ENCODE results near the gene MAN2B2. TPM values are rescaled to one million over a fixed set of nuclear protein-coding genes. Genes with fewer than 3 reads are reported as not detected.
A peak's percentile ranks its signal among the peaks of the same experiment; 100 is the strongest.

MAN2B2 gene
- total and polyA plus RNA-seq, 9 of the 15 experiments (the other 6 are each of a cell fraction or from before 2014, with no cell fraction given), result 0.21 to 8.8 (median 3.7) TPM

DNA sequence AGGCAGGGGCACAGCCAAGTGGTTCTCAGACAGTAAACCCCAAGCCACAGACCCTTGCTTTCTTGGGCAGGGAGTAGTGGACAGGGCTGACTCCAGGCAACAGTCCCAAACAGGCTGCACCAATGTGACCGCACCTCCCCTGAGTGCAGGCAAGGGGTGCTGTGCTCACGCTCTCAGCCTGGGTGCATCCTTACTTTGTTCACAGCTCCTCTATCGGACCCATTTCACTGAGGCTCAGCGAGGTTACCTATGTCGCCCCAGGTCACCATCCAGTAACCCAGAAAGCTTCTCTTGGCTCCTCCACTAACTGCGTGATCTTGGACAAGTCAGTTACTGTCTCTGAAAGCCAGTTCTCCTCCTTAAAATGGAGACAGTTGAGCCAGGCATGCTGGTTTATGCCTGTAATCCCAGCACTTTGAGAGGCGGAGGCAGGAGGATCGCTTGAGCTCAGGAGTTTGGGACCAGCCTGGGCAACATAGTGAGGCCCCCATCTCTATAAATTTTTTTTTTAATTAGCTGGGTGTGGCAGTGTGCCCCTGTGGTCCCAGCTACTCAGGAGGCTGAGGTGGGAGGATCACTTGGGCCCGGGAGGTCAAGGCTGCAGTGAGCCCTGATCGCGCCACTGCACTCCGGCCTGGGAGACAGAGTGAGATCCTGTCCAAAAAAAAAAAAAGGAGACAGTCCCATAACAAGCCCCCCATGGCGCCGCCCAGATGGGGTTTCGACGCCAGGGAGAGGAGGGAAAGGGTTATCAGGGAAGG, 823 bp upstream of the MAN2B2 start:
- Histone ChIP-seq H3K27ac (ENCODE audit: extremely low read depth, low read depth, low read length) (no peak overlapping the region; the same call in 2 of the 3 replicates), H3K27me3 (ENCODE audit: control insufficient read depth in 2 of 2, insufficient read depth in 2 of 2, low read length in 2 of 2) (peaks cover 0 to 23% of the 10 kb centered on the region in 2 experiments; a peak in 4 of 5 replicates), H3K4me3 (peak overlapping the region; percentile 97), H3K79me2 (ENCODE audit: control insufficient read depth, insufficient read depth, low read length) (peaks cover 5% of the 10 kb centered on the region; the same call in 1 of the 3 replicates), H3K36me3 (ENCODE audit: control insufficient read depth, insufficient read depth, low read length) (peaks cover 9% of the 10 kb centered on the region; the same call in 1 of the 3 replicates), H2AFZ (ENCODE audit: low read depth, low read length) (peak overlapping the region; percentile 100), H3K9me3 (replicated peaks; ENCODE audit: control insufficient read depth, insufficient read depth, low read depth, low read length) (no peaks in the 10 kb centered on the region), H3K9me1 (ENCODE audit: control insufficient read depth, insufficient read depth, low read length) (no peaks in the 10 kb centered on the region), H3K4me1 (replicated peaks in 1 of 2; ENCODE audit: control insufficient read depth in 2 of 2, insufficient read depth in 2 of 2, low read length in 2 of 2) (peaks cover 3 to 31% of the 10 kb centered on the region in 2 experiments; a peak in 4 of 5 replicates), H3K4me2 (ENCODE audit: insufficient read depth, low read length) (peak overlapping the region; percentile 94), H4K20me1 (replicated peaks; ENCODE audit: control insufficient read depth, insufficient read depth, low read length) (no peaks in the 10 kb centered on the region), H3K9ac (ENCODE audit: insufficient read depth in 1 of 2, low read depth in 2 of 2, low read length in 2 of 2) (peak overlapping the region; percentile 35 to 98; a peak in 2 of 4 replicates)
- BruUV-seq (replicated peaks), result no TSS peak
- peak; percentile 74 for FAIRE-seq
- DNase-seq (ENCODE audit: extremely low read depth in 1 of 4, low spot score in 3 of 4), result peak in 2 of 4 experiments; percentile 37 to 45
- intact Hi-C loops (cut with micrococcal nuclease), result loop anchor here (5.0 kb wide), 1 partner anchor 108 kb away; no protein-coding TSS in a partner anchor
- TF ChIP-seq, protein P1, sequence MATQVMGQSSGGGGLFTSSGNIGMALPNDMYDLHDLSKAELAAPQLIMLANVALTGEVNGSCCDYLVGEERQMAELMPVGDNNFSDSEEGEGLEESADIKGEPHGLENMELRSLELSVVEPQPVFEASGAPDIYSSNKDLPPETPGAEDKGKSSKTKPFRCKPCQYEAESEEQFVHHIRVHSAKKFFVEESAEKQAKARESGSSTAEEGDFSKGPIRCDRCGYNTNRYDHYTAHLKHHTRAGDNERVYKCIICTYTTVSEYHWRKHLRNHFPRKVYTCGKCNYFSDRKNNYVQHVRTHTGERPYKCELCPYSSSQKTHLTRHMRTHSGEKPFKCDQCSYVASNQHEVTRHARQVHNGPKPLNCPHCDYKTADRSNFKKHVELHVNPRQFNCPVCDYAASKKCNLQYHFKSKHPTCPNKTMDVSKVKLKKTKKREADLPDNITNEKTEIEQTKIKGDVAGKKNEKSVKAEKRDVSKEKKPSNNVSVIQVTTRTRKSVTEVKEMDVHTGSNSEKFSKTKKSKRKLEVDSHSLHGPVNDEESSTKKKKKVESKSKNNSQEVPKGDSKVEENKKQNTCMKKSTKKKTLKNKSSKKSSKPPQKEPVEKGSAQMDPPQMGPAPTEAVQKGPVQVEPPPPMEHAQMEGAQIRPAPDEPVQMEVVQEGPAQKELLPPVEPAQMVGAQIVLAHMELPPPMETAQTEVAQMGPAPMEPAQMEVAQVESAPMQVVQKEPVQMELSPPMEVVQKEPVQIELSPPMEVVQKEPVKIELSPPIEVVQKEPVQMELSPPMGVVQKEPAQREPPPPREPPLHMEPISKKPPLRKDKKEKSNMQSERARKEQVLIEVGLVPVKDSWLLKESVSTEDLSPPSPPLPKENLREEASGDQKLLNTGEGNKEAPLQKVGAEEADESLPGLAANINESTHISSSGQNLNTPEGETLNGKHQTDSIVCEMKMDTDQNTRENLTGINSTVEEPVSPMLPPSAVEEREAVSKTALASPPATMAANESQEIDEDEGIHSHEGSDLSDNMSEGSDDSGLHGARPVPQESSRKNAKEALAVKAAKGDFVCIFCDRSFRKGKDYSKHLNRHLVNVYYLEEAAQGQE (IDR thresholded peaks at IDR 0.05; ENCODE audit: borderline replicate concordance), result peak; percentile 22; the same call in 1 of the 2 replicates
- TF ChIP-seq, protein P1 (CRISPR knock-in tag; IDR thresholded peaks at IDR 0.05; ENCODE audit: low read depth), result no peak
- 0 out of 2 replicates have a peak, but pooled peaks have one; percentile 15 for TF ChIP-seq ZNF263 (CRISPR knock-in tag; IDR thresholded peaks at IDR 0.05; ENCODE audit: borderline replicate concordance)
- peak; percentile 46; the same call in 1 of the 2 replicates for TF ChIP-seq STAG1 (CRISPR knock-in tag; IDR thresholded peaks at IDR 0.05; ENCODE audit: borderline replicate concordance)
- TF ChIP-seq, protein P2, sequence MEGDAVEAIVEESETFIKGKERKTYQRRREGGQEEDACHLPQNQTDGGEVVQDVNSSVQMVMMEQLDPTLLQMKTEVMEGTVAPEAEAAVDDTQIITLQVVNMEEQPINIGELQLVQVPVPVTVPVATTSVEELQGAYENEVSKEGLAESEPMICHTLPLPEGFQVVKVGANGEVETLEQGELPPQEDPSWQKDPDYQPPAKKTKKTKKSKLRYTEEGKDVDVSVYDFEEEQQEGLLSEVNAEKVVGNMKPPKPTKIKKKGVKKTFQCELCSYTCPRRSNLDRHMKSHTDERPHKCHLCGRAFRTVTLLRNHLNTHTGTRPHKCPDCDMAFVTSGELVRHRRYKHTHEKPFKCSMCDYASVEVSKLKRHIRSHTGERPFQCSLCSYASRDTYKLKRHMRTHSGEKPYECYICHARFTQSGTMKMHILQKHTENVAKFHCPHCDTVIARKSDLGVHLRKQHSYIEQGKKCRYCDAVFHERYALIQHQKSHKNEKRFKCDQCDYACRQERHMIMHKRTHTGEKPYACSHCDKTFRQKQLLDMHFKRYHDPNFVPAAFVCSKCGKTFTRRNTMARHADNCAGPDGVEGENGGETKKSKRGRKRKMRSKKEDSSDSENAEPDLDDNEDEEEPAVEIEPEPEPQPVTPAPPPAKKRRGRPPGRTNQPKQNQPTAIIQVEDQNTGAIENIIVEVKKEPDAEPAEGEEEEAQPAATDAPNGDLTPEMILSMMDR (IDR thresholded peaks at IDR 0.05 in 2 of 3, conservative IDR thresholded peaks at IDR 0.05 in 1 of 3; ENCODE audit: insufficient read depth in 2 of 3, low read depth in 1 of 3, low read length in 3 of 3), result peak; percentile 40 to 48 (median 40)
- TF ChIP-seq RAD21 (CRISPR knock-in tag; conservative IDR thresholded peaks at IDR 0.05 in 1 of 2, IDR thresholded peaks at IDR 0.05 in 1 of 2), result peak; percentile 15 to 53; a peak in 2 of 4 replicates
- TF ChIP-seq TRIM24 (IDR thresholded peaks at IDR 0.05), result no peak
- 34% methylated on average over 12 of the region's 16 CpGs for WGBS (ENCODE audit: insufficient coverage, low coverage, missing lambda C conversion rate)
- in situ Hi-C loops (cut with MboI), result no loop called here
- ChIA-PET CTCF (ENCODE audit: low intra/inter-chr PET ratio) (no interaction called here), POLR2A (interaction anchor here (0.6 to 1.7 kb wide), 3 partner anchors 14 to 99 kb away, joined by 4 to 7 read pairs (median 5); a partner anchor contains a TSS)
- peak; percentile 69 for ATAC-seq

Data from K562 (cell line).